MM.1S (cell line): ENCODE results near the gene DEPDC1B.

ENCODE experiments used
- CTCF ChIP-seq: fragments of 300-600 bp; sonication (generic); IDR thresholded peaks from 2 replicates; pipeline ENCODE4 v1.5.1; 2016; ENCODE audit warnings: antibody characterized with exemption, low read length, mixed read lengths
- EZH2 ChIP-seq: fragments of 300-600 bp; sonication (generic); optimal IDR thresholded peaks from 2 replicates; pipeline ENCODE3; 2017; ENCODE audit warnings: low read depth, mild to moderate bottlenecking, antibody characterized with exemption, low read length, mixed read lengths

DNA sequence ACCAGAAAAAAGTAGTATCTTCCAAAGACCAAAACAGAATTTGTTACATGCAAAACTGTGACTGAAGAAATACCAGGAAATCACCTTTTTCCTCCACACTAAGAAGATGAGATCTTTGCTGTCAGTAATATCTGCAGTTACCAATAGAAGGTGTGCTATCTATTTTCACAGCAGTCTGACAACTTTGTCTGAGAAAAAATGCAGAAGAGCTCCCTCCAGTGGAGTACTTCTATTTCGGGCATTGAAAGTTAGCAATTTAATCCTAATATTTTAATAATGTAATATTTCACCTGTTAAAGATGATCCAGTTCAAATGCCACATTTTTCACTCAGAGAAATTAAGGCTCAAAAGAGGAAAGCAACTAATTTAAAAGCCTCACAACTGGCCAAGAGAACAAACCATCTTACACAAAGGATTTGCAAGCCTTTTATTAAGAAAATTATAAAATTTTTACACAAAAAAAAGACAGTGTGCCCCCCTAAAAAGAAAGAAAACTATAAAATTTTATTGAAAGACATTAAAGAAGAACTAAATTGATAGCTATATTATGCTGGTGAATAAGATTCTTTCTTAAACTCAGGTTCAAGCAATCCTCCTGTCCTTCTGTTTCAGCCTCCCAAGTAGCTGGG lies 50.6 kb downstream of the DEPDC1B start:
- TF ChIP-seq EZH2 (no peak), CTCF (peak; percentile 67)
